HG03354 (cell line): Measurements from ENCODE around the gene GADL1.

ENCODE experiments used
- ATAC-seq: cut with Tn5 transposase; IDR thresholded peaks from one replicate; pipeline ENCODE4 v1.9.1; 2021; ENCODE audit warnings: mild to moderate bottlenecking; ENCODE audit not compliant: unreplicated experiment, poor library complexity, severe bottlenecking

Gene GADL1

GRCh38 chr3:30819067-30819798 lies 75.2 kb downstream of the GADL1 start:
- no peak for ATAC-seq

- ATAC-seq: no peak
These were observed 80.7 kb downstream of the GADL1 start for GRCh38 chr3:30813734-30814133.

- ATAC-seq: no peak
These were observed 83.2 kb downstream of the GADL1 start for GRCh38 chr3:30811151-30811795.

- no peak for ATAC-seq
These were observed 83.8 kb downstream of the GADL1 start for GRCh38 chr3:30810625-30811024.

DNA sequence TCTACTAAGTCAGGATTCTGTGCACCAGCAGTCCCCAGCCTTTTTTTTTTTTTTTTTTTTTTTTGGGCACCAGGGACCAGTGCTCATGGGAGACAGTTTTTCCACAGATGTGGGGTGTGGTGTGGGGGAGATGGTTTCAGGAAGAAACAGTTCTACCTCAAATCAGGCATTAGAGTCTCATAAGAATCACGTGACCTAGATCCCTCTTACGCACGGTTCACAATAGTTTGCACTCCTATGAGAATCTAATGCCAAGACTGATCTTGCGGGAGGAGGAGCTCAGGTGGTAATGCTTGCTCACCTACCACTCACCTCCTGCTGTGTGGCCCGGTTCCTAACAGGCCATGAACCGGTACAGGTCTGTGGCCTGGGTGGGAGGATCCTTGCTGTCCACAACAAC lies 88.8 kb downstream of the GADL1 start:
- no peak for ATAC-seq

DNA sequence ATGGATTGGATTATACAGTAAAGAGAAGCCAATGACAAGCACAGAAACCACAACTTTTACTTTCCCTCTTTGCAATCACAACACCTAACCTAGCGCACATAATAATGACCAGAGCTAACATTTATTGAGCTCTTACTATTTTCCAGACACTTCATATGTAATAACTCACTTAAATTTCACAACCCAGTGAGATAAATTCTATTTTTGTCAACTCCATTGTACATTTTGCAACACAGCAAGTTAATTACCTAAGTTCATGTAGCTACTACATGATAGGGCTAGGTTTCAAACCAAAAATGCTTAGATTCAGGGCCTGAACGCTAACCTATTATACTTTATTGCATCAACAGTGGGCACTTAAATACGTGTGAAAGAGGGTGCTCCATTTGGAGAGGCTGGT lies 89.5 kb downstream of the GADL1 start:
- ATAC-seq: no peak

DNA sequence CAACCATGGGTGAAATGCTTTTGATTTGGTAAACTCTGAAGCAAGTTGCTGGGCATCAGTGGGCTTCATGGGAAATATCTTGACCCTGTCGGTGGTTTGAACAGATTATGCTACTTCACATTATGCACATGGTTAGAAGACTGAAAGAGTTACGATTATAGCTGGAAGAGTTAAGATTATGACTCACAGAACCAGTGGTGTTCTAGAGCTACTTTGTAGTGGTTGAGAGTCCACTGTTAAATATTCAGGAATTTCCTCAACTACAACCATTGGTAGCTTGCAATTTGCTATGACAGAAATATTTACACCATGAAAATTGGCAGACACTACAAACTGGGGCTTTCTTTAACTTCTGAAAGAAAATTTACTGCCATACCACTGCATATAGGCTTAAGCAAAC lies 99.3 kb downstream of the GADL1 start:
- no peak for ATAC-seq

DNA sequence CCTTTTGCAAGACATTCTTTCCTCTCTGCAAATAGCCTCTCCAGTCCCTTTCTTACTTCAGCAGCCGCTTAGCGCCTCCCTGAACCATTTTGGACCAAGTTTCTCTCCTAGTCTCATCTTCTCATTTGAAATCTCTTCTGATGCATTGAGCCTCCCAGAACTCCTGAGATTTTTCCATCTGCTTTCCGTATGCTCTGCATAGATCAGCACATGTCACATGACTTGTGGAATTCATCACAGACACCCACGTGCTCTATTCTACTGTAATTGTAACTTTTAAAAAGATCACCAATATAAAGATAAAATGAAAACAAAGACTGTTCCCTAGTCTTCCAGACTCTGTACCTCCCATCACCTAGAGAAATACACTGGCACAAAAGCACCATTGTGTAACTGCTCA lies 100.7 kb downstream of the GADL1 start:
- ATAC-seq: no peak

DNA sequence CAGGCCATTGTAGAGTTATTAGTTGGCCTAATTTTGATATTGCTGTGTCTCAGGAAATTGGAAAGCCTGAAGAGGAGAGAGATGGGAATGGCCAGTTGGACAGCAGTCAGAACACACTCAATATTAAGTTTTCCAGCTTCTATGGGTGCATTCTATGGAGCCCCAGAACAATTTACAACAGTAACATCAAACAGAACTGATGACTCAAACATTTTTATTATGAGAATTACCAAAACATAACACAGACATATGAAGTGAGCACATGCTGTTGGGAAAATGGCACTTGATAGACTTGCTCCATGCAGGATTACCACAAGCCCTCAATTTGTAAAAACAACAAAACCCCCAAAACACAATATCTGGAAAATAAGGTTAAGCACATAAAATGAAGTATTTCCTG lies 104.3 kb downstream of the GADL1 start:
- no peak for ATAC-seq

- ATAC-seq: no peak
These were observed 108.1 kb downstream of the GADL1 start for GRCh38 chr3:30786365-30786764.

DNA sequence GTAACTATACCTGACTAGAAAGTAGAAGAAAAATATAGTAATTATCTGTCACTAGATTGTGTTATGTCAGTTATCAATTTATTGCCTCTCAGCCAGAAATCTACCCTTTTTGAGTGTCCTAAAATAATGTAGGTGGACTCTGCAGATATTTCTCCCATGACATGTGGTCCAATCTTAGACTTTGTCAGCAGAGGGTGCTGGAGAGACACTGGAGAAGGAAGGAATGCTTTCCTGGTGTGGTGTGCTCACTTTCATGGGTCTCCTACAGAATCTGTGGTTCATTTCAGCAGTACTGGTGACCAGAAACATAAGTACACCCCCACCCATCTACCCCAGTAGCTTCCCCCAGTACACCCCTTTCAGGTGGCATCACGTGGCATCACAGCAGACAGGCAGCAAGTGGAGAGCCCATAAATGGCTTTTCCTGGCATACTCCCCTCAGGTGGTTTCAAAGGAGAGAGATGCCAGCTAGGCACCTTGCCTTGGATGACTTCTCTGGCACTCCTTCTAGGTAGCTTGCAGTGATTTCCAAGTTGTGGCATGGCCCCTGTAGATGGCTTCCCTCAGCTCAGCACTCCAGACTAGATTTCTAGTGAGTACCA lies 114.7 kb downstream of the GADL1 start:
- no peak for ATAC-seq

GRCh38 chr3:30778933-30779332 lies 115.5 kb downstream of the GADL1 start:
- no peak for ATAC-seq

GRCh38 chr3:30777426-30778113 lies 116.9 kb downstream of the GADL1 start:
- no peak for ATAC-seq

- ATAC-seq: no peak
These were observed 118.2 kb downstream of the GADL1 start for GRCh38 chr3:30776186-30776815.

- ATAC-seq: no peak
These were observed 119.4 kb downstream of the GADL1 start for GRCh38 chr3:30775040-30775439.

DNA sequence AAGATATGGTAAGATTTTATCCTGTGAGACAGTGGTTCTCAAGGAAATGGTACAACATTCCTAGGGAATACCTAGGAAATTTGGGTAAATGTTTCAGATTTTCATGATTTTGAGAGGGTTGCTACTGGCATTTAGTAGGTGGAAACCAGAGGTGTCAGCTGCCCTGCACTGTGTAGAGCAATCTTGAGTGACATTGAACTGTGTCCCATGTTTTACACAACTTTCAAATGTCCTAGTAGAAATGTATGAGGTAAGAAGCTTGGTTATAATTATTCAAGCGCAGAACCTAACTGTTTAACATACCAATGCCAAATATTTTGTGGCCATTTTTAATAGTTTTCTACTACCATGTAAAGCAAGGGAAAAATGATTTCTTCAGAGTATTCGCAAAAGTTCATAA lies 120.4 kb downstream of the GADL1 start:
- no peak for ATAC-seq

- no peak for ATAC-seq
These were observed 124.1 kb downstream of the GADL1 start for GRCh38 chr3:30770387-30770786.

DNA sequence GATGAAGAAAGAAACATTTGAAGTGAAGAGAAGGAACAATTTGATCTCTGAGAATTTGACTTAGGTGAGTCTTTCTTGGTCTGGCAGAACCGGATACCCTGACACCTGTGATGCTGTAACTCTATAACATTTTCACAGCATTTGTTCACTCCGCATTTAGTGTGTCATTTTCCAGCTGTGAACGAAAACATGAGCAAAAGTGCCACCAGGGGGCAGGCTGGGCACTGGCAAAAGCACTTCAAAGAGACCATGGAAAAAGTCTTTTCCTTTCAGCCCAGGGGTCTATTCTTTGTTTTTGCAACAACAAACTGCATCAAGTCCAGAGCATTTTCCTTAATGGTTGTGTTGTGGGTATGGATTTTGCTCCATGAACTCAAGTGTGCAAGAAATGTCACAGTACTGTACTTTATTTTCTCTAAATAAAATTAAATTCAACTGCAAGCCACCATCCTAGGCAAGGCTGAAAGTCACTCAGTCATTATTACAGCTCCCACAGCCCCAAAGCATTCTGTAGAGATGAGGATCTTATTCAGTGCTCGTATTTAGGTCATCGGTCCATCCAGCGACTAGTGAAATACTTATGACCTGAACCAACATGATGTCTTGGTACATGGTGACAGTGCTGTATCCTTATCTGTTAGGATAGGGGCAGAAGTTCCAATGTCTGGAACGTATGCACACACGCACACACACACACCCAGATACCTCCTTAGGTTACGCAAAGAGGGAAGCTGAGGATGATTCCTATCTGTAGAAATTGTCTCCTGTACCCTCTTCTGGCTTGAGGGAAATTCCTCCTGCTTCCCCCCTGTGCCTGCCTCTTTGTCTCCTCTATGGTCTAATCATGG lies 125.5 kb downstream of the GADL1 start:
- ATAC-seq: peak; percentile 71

DNA sequence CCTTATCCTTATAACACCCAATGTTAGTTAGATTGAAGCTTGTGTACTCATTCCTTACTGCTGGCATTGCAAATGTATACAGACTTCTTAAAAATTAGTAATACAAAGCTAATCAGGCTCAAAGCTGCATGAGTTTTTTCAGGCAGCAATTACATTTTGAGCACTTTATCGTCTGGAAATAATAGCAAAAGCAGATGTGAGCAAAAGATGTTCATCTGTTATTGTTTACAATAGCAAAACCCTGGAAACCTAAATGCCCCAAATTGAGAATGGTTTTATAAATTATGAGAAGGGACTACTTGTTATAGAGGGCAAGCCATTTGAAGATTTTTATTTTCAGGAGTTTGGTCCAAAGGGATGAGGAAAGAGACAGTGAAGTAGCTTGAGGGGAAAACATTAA lies 126.4 kb downstream of the GADL1 start:
- no peak for ATAC-seq
